GM12878 (cell line): Measurements from ENCODE around the gene GID8. TPM values are rescaled to one million over a fixed set of nuclear protein-coding genes. Genes with fewer than 3 reads are reported as not detected.
A peak's percentile ranks its signal among the peaks of the same experiment; 100 is the strongest.

Source experiments
- ATAC-seq: fragments of 200-7000 bp; cut with Tn5 transposase; 3 replicates; pipeline ENCODE4 v1.9.1; 2020; ENCODE audit warnings: mild to moderate bottlenecking, moderate library complexity
- BruUV-seq: library from RNA; stranded (reverse); fragments of 400-500 nt; replicated peaks from 2 replicates; lab custom pipeline; 2021; lab: Mats Ljungman, UMichigan
- CTCF ChIA-PET: fragments of 300-600 bp; sonication (Branson Sonifier 250); formaldehyde crosslinking; extraction: SDS; loops from one replicate; lab custom pipeline; 2021; ENCODE audit warnings: inconsistent platforms; lab: Yijun Ruan, JAX
- POLR2A ChIA-PET: fragments of 350-600 bp; formaldehyde crosslinking; extraction: SDS; loops from one replicate; lab custom pipeline; 2021; ENCODE audit warnings: inconsistent platforms; lab: Charles Lee
- RAD21 ChIA-PET: fragments of 300-600 bp; sonication (Branson Sonifier 250); formaldehyde crosslinking; loops from one replicate; lab custom pipeline; 2023; ENCODE audit warnings: antibody characterized with exemption; ENCODE audit not compliant: unreplicated experiment; lab: Charles Lee
- SMC1A ChIA-PET: fragments of 300-600 bp; sonication (Branson Sonifier 250); formaldehyde crosslinking; loops from one replicate; lab custom pipeline; 2023; ENCODE audit not compliant: unreplicated experiment, uncharacterized antibody; lab: Charles Lee
- DNase-seq: peaks from one replicate; pipeline ENCODE4 v3.0.0-alpha.2; 2011; ENCODE audit warnings: low read depth, low spot score
- FAIRE-seq: peaks from 3 replicates; lab custom pipeline; 2011; peaks lifted over from hg19 to GRCh38; lab: Jason Lieb, UNC
- H2AFZ ChIP-seq: 2 replicates; pipeline ENCODE4 v1.6.0; 2011; ENCODE audit warnings: low read depth, low read length, control low read depth; ENCODE audit not compliant: control insufficient read depth
- H3K27ac ChIP-seq: 2 replicates; pipeline ENCODE4 v1.5.1; 2011; ENCODE audit warnings: control low read depth; ENCODE audit not compliant: control insufficient read depth, insufficient read depth
- H3K27me3 ChIP-seq, 2 experiments: replicated peaks in 1 of 2; 2 replicates each; pipeline versions ENCODE4 v1.6.0 to v1.6.1; 2011; ENCODE audit warnings: low read length in 1 of 2; ENCODE audit not compliant: control insufficient read depth in 2 of 2, insufficient read depth in 2 of 2
- H3K36me3 ChIP-seq, 2 experiments: 2 replicates each; pipeline ENCODE4 v1.5.1; 2011; ENCODE audit warnings: low read length in 1 of 2; ENCODE audit not compliant: control insufficient read depth in 2 of 2, insufficient read depth in 2 of 2
- H3K4me1 ChIP-seq: 2 replicates; pipeline ENCODE4 v1.6.1; 2011; ENCODE audit warnings: mild to moderate bottlenecking, low read length, moderate library complexity, mixed read lengths; ENCODE audit not compliant: control insufficient read depth, insufficient read depth
- H3K4me2 ChIP-seq: 2 replicates; pipeline ENCODE4 v1.6.0; 2011; ENCODE audit warnings: control low read depth; ENCODE audit not compliant: control insufficient read depth, insufficient read depth
- H3K4me3 ChIP-seq: fragments of 200-600 bp; sonication (generic); 2 replicates; pipeline ENCODE4 v1.5.1; 2016
- H3K79me2 ChIP-seq: 2 replicates; pipeline ENCODE4 v1.6.0; 2011; ENCODE audit warnings: low read length; ENCODE audit not compliant: control insufficient read depth, insufficient read depth
- H3K9ac ChIP-seq: 2 replicates; pipeline ENCODE4 v1.8.0; 2011; ENCODE audit warnings: low read length, control low read depth, mixed read lengths; ENCODE audit not compliant: control insufficient read depth, insufficient read depth
- H3K9me3 ChIP-seq: replicated peaks from 3 replicates; pipeline ENCODE4 v1.5.1; 2011; ENCODE audit warnings: mild to moderate bottlenecking, low read length; ENCODE audit not compliant: control insufficient read depth, insufficient read depth
- H4K20me1 ChIP-seq: 2 replicates; pipeline ENCODE4 v1.6.0; 2011; ENCODE audit not compliant: control insufficient read depth, insufficient read depth
- BCL3 ChIP-seq: IDR thresholded peaks from 2 replicates; pipeline ENCODE4 v1.6.1; 2011; ENCODE audit warnings: borderline replicate concordance, low read depth, mild to moderate bottlenecking, moderate library complexity, low read length; ENCODE audit not compliant: insufficient read depth, poor library complexity, severe bottlenecking
- BHLHE40 ChIP-seq, 2 experiments: fragments of 450-650 bp in 1 of 2; IDR thresholded peaks; 2 replicates each; pipeline ENCODE4 v1.6.1; 2011 to 2017; ENCODE audit warnings: low read depth in 2 of 2, borderline replicate concordance in 1 of 2, improper control_type of control experiment in 1 of 2, low read length in 1 of 2, mild to moderate bottlenecking in 1 of 2
- EGR1 ChIP-seq, 2 experiments: IDR thresholded peaks; 1 replicate in 1 of 2; 2 replicates in 1 of 2; pipeline ENCODE4 v1.6.1; 2011 to 2012; ENCODE audit warnings: low read depth in 2 of 2, low read length in 2 of 2, borderline replicate concordance in 1 of 2, mild to moderate bottlenecking in 1 of 2, moderate library complexity in 1 of 2
- LARP7 ChIP-seq: fragments of 450-650 bp; IDR thresholded peaks from 2 replicates; pipeline ENCODE4 v1.6.1; 2017; ENCODE audit warnings: mild to moderate bottlenecking
- MTA2 ChIP-seq: fragments of 450-650 bp; IDR thresholded peaks from 2 replicates; pipeline ENCODE4 v1.6.1; 2016; ENCODE audit warnings: low read depth, mild to moderate bottlenecking, moderate library complexity
- MTA3 ChIP-seq: IDR thresholded peaks from 2 replicates; pipeline ENCODE4 v1.6.1; 2012; ENCODE audit warnings: low read length, inconsistent platforms, borderline replicate concordance
- RUNX3 ChIP-seq: IDR thresholded peaks from 2 replicates; pipeline ENCODE4 v1.6.1; 2012; ENCODE audit warnings: low read length, inconsistent platforms
- STAT3 ChIP-seq: IDR thresholded peaks from 2 replicates; pipeline ENCODE4 v1.6.1; 2011; ENCODE audit warnings: low read depth, low read length, improper control_type of control experiment
- WGBS: methylation state at CpG from one replicate; pipeline ENCODE4 v1.1.6; 2016; ENCODE audit warnings: low lambda C conversion rate; ENCODE audit not compliant: insufficient replicate concordance, insufficient coverage; ENCODE audit errors: missing lambda C conversion rate; 5-methylcytosine and 5-hydroxymethylcytosine counted together
- in situ Hi-C: fragments of 300-500 bp; cut with MboI; formaldehyde crosslinking; loops from 9 replicates; pipeline ENCODE4 v1.14.3; 2018; ENCODE audit warnings: mixed read lengths
- intact Hi-C: fragments of 100-400 bp; cut with micrococcal nuclease; formaldehyde crosslinking; loops from one replicate; pipeline ENCODE4 v1.14.2; 2022; ENCODE audit not compliant: unreplicated experiment
- polyA plus RNA-seq, 11 experiments: library from polyadenylated mRNA; depleted of rRNA in 4 of 11; unstranded in 6 of 11; stranded (reverse) in 5 of 11; fragments of >200 nt; fragmentation: Nextera tagmentation in 4 of 11; fragmentation: Illumina TruSeq in 1 of 11; extraction: Ambion mirVana in 4 of 11; extraction: Trizol in 1 of 11; gene quantifications; 1 replicate in 1 of 11; 2 replicates in 10 of 11; pipeline versions ENCODE4 v1.2.1 to v1.2.3, GENCODE V29; 2011 to 2016; ENCODE audit warnings: inconsistent platforms in 2 of 11, missing spikeins in 2 of 11, low read depth in 1 of 11
- total RNA-seq, 4 experiments: library from RNA; depleted of rRNA in 3 of 4; stranded (reverse); fragments of >200 nt in 3 of 4; fragmentation: Illumina TruSeq in 1 of 4; extraction: Trizol in 1 of 4; gene quantifications; 2 replicates each; pipeline versions ENCODE4 v1.2.1 to v1.2.3, GENCODE V29; 2013 to 2021
- TF ChIP-seq, protein P1 (sequence below): fragments of 450-650 bp; IDR thresholded peaks from 2 replicates; pipeline ENCODE4 v1.6.1; 2016; ENCODE audit warnings: mild to moderate bottlenecking

The GID8 gene
- total and polyA plus RNA-seq, 10 of the 15 experiments (the other 5 are each of a cell fraction or from before 2014, with no cell fraction given) = 12.0 to 33.8 (median 22.2) TPM

DNA sequence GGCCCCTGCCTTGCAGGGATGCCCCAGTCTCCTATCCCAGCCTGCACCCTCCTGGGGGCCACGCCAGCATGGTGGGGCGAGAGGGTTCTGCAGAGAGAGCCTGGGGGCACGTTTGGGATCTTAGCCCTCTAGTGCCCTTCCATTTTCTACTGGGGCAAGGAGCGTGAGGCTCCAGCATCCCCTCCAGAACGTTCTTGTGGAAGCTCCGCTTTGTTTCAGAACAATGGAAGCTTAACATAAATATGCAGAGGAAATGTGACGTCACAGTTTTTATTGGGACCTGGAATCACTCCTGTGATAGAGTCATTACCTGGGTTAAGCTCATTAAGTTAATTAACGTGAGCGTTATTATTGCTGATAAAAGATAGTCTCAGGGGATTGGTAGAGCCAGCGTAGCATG, 49.2 kb downstream of the GID8 start (continued):
- no peak for TF ChIP-seq BCL3
- TF ChIP-seq STAT3 = no peak

GRCh38 chr20:62989201-62989601, 51.3 kb downstream of the GID8 start:
- FAIRE-seq = no peak
- H3K27me3 ChIP-seq = no peaks in the 10 kb centered on the region; a peak in 1 of 4 replicates

More at GRCh38 chr20:62989201-62989601, 51.3 kb downstream of the GID8 start:
- TF ChIP-seq EGR1 (IDR thresholded peaks at IDR 0.05; ENCODE audit: borderline replicate concordance in 1 of 2, low read depth in 2 of 2, low read length in 2 of 2) = no peak
- TF ChIP-seq BHLHE40 (IDR thresholded peaks at IDR 0.05; ENCODE audit: borderline replicate concordance in 1 of 2, low read depth in 2 of 2, low read length in 1 of 2) = peak in 1 of 2 experiments; percentile 9; a peak in 1 of 4 replicates
- TF ChIP-seq LARP7 = no peak
- TF ChIP-seq RUNX3 = 0 out of 2 replicates have a peak, but pooled peaks have one; percentile 9
- TF ChIP-seq MTA3 = no peak
- TF ChIP-seq, protein P1, sequence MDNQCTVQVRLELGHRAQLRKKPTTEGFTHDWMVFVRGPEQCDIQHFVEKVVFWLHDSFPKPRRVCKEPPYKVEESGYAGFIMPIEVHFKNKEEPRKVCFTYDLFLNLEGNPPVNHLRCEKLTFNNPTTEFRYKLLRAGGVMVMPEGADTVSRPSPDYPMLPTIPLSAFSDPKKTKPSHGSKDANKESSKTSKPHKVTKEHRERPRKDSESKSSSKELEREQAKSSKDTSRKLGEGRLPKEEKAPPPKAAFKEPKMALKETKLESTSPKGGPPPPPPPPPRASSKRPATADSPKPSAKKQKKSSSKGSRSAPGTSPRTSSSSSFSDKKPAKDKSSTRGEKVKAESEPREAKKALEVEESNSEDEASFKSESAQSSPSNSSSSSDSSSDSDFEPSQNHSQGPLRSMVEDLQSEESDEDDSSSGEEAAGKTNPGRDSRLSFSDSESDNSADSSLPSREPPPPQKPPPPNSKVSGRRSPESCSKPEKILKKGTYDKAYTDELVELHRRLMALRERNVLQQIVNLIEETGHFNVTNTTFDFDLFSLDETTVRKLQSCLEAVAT = peak; percentile 42; the same call in 1 of the 2 replicates
- TF ChIP-seq MTA2 = peak; percentile 48; the same call in 1 of the 2 replicates
- BruUV-seq = no TSS peak
- H3K27ac ChIP-seq = no peak overlapping the region
- CTCF ChIA-PET = no interaction called here
- H3K9ac ChIP-seq = no peak overlapping the region
- SMC1A ChIA-PET = no interaction called here
- RAD21 ChIA-PET = no interaction called here
- POLR2A ChIA-PET = no interaction called here
- WGBS = 23% methylated on average over 11 of the region's 11 CpGs
- peak; percentile 69 for ATAC-seq
- DNase-seq = no peak
- H3K9me3 ChIP-seq = no peaks in the 10 kb centered on the region
- in situ Hi-C loops (no loop called here), intact Hi-C loops (no loop called here)
- no peaks in the 10 kb centered on the region for H3K79me2 ChIP-seq
- no peaks in the 10 kb centered on the region for H4K20me1 ChIP-seq
- peaks cover 6% of the 10 kb centered on the region; the same call in 1 of the 2 replicates for H3K4me1 ChIP-seq
- H3K4me3 ChIP-seq = 0 out of 2 replicates have a peak overlapping the region, but pooled peaks have one; percentile 0
- peak overlapping the region; percentile 60 for H3K4me2 ChIP-seq
- no peaks in the 10 kb centered on the region for H3K36me3 ChIP-seq
- H2AFZ ChIP-seq = peak overlapping the region; percentile 44
